ENCODE results near the gene TMEM106A. TPM values are rescaled to one million over a fixed set of nuclear protein-coding genes. Genes with fewer than 3 reads are reported as not detected.
"Not testable (repeated sequence)": the region's sequence is repeated elsewhere in the genome, so short reads cannot be mapped to it uniquely, and the experiment has no call there.

TMEM106A gene
- polyA plus RNA-seq (2013, experiment 1 of 2), result 1.3 TPM
- polyA plus RNA-seq (2013, experiment 2 of 2), result 1.5 TPM

- peak within 1 kb of the TSS in 1 of 2 donors; percentile 85 for H3K4me3 ChIP-seq (ENCODE audit: low read length in 2 of 2)
- no peak within 1 kb of the TSS for H2BK120ac ChIP-seq (ENCODE audit: low read depth, low read length)
- no CpG with 5 or more reads among the region's 54 CpGs for WGBS, 2 donors (ENCODE audit: extremely low coverage in 2 of 2, insufficient read length in 2 of 2, insufficient replicate concordance in 1 of 2)
- peak within 1 kb of the TSS; percentile 56 for H2BK15ac ChIP-seq (ENCODE audit: low read length)
- peak within 1 kb of the TSS; percentile 65 for H2AK5ac ChIP-seq (ENCODE audit: low read depth, low read length)
- no peak within 1 kb of the TSS for H2AFZ ChIP-seq (ENCODE audit: low read length)
- DNase-seq (ENCODE audit: low spot score), result peak; percentile 52
- H3K79me1 ChIP-seq (ENCODE audit: low read depth, low read length), result peaks cover 3% of the 10 kb centered on the region
- H4K8ac ChIP-seq (ENCODE audit: low read depth, low read length), result peak within 1 kb of the TSS; percentile 45
- peaks cover 0 to 2% of the 10 kb centered on the region in 2 donors for H3K4me1 ChIP-seq (ENCODE audit: control insufficient read depth in 2 of 2, insufficient read depth in 1 of 2, low read depth in 1 of 2, low read length in 2 of 2)
- H3K23ac ChIP-seq (ENCODE audit: low read depth, low read length, poor library complexity), result peak within 1 kb of the TSS; percentile 1
- H2BK12ac ChIP-seq (ENCODE audit: low read length), result no peak within 1 kb of the TSS
- H3K9ac ChIP-seq (ENCODE audit: low read depth, low read length, poor library complexity), result peak within 1 kb of the TSS; percentile 26
- H3K18ac ChIP-seq (ENCODE audit: low read length), result peak within 1 kb of the TSS; percentile 11
- H3K4me2 ChIP-seq (ENCODE audit: insufficient read depth, low read length, poor library complexity, severe bottlenecking), result peak within 1 kb of the TSS; percentile 84
- no peaks in the 10 kb centered on the region for H3K9me3 ChIP-seq (replicated peaks in 1 of 2; ENCODE audit: control insufficient read depth in 2 of 2, insufficient read depth in 1 of 2, low read depth in 1 of 2, low read length in 2 of 2)
- no peak within 1 kb of the TSS for H3K14ac ChIP-seq (ENCODE audit: low read length)
- no peak within 1 kb of the TSS for H4K91ac ChIP-seq (ENCODE audit: low read depth, low read length, poor library complexity)
- no peak within 1 kb of the TSS for H2BK5ac ChIP-seq (ENCODE audit: low read length)
- peaks cover 9 to 42% of the 10 kb centered on the region in 2 donors for H3K36me3 ChIP-seq (replicated peaks in 1 of 2; ENCODE audit: control insufficient read depth in 2 of 2, insufficient read depth in 2 of 2, low read length in 2 of 2)
- no peak within 1 kb of the TSS for H3K27ac ChIP-seq (replicated peaks; ENCODE audit: low read length)
- no peak within 1 kb of the TSS for H3K4ac ChIP-seq (ENCODE audit: low read length)
- H3K27me3 ChIP-seq (ENCODE audit: control insufficient read depth in 3 of 3, insufficient read depth in 3 of 3, low read depth in 1 of 3, low read length in 3 of 3), result no peaks in the 10 kb centered on the region
Measured at GRCh38 chr17:43211480-43212402, at the start of gene TMEM106A. TMEM106A (plus strand) TSS chr17:43211875; CDS start chr17:43213042, 1,167 bp downstream.

- H2AFZ ChIP-seq (ENCODE audit: low read length); H3K27ac ChIP-seq (replicated peaks; ENCODE audit: low read length); H2BK12ac ChIP-seq (ENCODE audit: low read length); H3K4me1 ChIP-seq (ENCODE audit: control insufficient read depth in 2 of 2, insufficient read depth in 1 of 2, low read depth in 1 of 2, low read length in 2 of 2); H2BK15ac ChIP-seq (ENCODE audit: low read length); H3K14ac ChIP-seq (ENCODE audit: low read length); H3K4ac ChIP-seq (ENCODE audit: low read length); H3K9ac ChIP-seq (ENCODE audit: low read depth, low read length, poor library complexity); H2BK120ac ChIP-seq (ENCODE audit: low read depth, low read length); H3K79me1 ChIP-seq (ENCODE audit: low read depth, low read length); H3K27me3 ChIP-seq (ENCODE audit: control insufficient read depth in 3 of 3, insufficient read depth in 3 of 3, low read depth in 1 of 3, low read length in 3 of 3); H4K8ac ChIP-seq (ENCODE audit: low read depth, low read length); H3K4me3 ChIP-seq (ENCODE audit: low read length in 2 of 2); H3K36me3 ChIP-seq (replicated peaks in 1 of 2; ENCODE audit: control insufficient read depth in 2 of 2, insufficient read depth in 2 of 2, low read length in 2 of 2); H4K91ac ChIP-seq (ENCODE audit: low read depth, low read length, poor library complexity); H3K23ac ChIP-seq (ENCODE audit: low read depth, low read length, poor library complexity); H2BK5ac ChIP-seq (ENCODE audit: low read length); H3K18ac ChIP-seq (ENCODE audit: low read length); H3K9me3 ChIP-seq (replicated peaks in 1 of 2; ENCODE audit: control insufficient read depth in 2 of 2, insufficient read depth in 1 of 2, low read depth in 1 of 2, low read length in 2 of 2); H3K4me2 ChIP-seq (ENCODE audit: insufficient read depth, low read length, poor library complexity, severe bottlenecking); H2AK5ac ChIP-seq (ENCODE audit: low read depth, low read length); DNase-seq (ENCODE audit: low spot score): not testable (repeated sequence)
Measured at GRCh38 chr17:43165971-43166370, 45.7 kb upstream of the TMEM106A start.

GRCh38 chr17:43169561-43170139 is 42.0 kb upstream of the TMEM106A start:
- H3K9me3 ChIP-seq (replicated peaks in 1 of 2; ENCODE audit: control insufficient read depth in 2 of 2, insufficient read depth in 1 of 2, low read depth in 1 of 2, low read length in 2 of 2), result no peaks in the 10 kb centered on the region
- no peak overlapping the region for H2BK15ac ChIP-seq (ENCODE audit: low read length)
- no peak overlapping the region for H3K4ac ChIP-seq (ENCODE audit: low read length)
- peak overlapping the region; percentile 83 to 89 for H3K4me3 ChIP-seq (ENCODE audit: low read length in 2 of 2)
- H2AFZ ChIP-seq (ENCODE audit: low read length), result peak overlapping the region; percentile 91
- no peaks in the 10 kb centered on the region for H3K36me3 ChIP-seq (replicated peaks in 1 of 2; ENCODE audit: control insufficient read depth in 2 of 2, insufficient read depth in 2 of 2, low read length in 2 of 2)
- H3K23ac ChIP-seq (ENCODE audit: low read depth, low read length, poor library complexity), result no peak overlapping the region
- H3K9ac ChIP-seq (ENCODE audit: low read depth, low read length, poor library complexity), result peak overlapping the region; percentile 86
- no peak overlapping the region for H2BK12ac ChIP-seq (ENCODE audit: low read length)
- peak overlapping the region; percentile 15 for H3K18ac ChIP-seq (ENCODE audit: low read length)
- no peak overlapping the region for H4K91ac ChIP-seq (ENCODE audit: low read depth, low read length, poor library complexity)
- H3K27me3 ChIP-seq (ENCODE audit: control insufficient read depth in 3 of 3, insufficient read depth in 3 of 3, low read depth in 1 of 3, low read length in 3 of 3), result no peaks in the 10 kb centered on the region
- no peak overlapping the region for H2AK5ac ChIP-seq (ENCODE audit: low read depth, low read length)
- peak overlapping the region; percentile 89 for H3K4me2 ChIP-seq (ENCODE audit: insufficient read depth, low read length, poor library complexity, severe bottlenecking)
- H3K14ac ChIP-seq (ENCODE audit: low read length), result peak overlapping the region; percentile 21
- peaks cover 2% of the 10 kb centered on the region for H3K79me1 ChIP-seq (ENCODE audit: low read depth, low read length)
- WGBS, 2 donors (ENCODE audit: extremely low coverage in 2 of 2, insufficient read length in 2 of 2, insufficient replicate concordance in 1 of 2), result no CpG with 5 or more reads among the region's 29 CpGs
- H2BK120ac ChIP-seq (ENCODE audit: low read depth, low read length), result no peak overlapping the region
- H3K4me1 ChIP-seq (ENCODE audit: control insufficient read depth in 2 of 2, insufficient read depth in 1 of 2, low read depth in 1 of 2, low read length in 2 of 2), result peaks cover 5 to 6% of the 10 kb centered on the region in 2 donors
- peak overlapping the region; percentile 61 for H2BK5ac ChIP-seq (ENCODE audit: low read length)
- DNase-seq (ENCODE audit: low spot score), result peak; percentile 20
- no peak overlapping the region for H4K8ac ChIP-seq (ENCODE audit: low read depth, low read length)
- H3K27ac ChIP-seq (replicated peaks; ENCODE audit: low read length), result peak overlapping the region; percentile 53

GRCh38 chr17:43170140-43170765 is 41.4 kb upstream of the TMEM106A start:
- H3K9me3 ChIP-seq (replicated peaks in 1 of 2; ENCODE audit: control insufficient read depth in 2 of 2, insufficient read depth in 1 of 2, low read depth in 1 of 2, low read length in 2 of 2), result no peaks in the 10 kb centered on the region
- H2BK5ac ChIP-seq (ENCODE audit: low read length), result peak overlapping the region; percentile 61
- no peak overlapping the region for H2BK15ac ChIP-seq (ENCODE audit: low read length)
- H3K79me1 ChIP-seq (ENCODE audit: low read depth, low read length), result peaks cover 2% of the 10 kb centered on the region
- H3K4me2 ChIP-seq (ENCODE audit: insufficient read depth, low read length, poor library complexity, severe bottlenecking), result peak overlapping the region; percentile 89
- H3K4me3 ChIP-seq (ENCODE audit: low read length in 2 of 2), result peak overlapping the region; percentile 83 to 89
- H2AFZ ChIP-seq (ENCODE audit: low read length), result peak overlapping the region; percentile 91
- H3K14ac ChIP-seq (ENCODE audit: low read length), result no peak overlapping the region
- H3K4ac ChIP-seq (ENCODE audit: low read length), result no peak overlapping the region
- H3K18ac ChIP-seq (ENCODE audit: low read length), result peak overlapping the region; percentile 44
- no peak overlapping the region for H2AK5ac ChIP-seq (ENCODE audit: low read depth, low read length)
- H3K9ac ChIP-seq (ENCODE audit: low read depth, low read length, poor library complexity), result peak overlapping the region; percentile 86
- no peaks in the 10 kb centered on the region for H3K27me3 ChIP-seq (ENCODE audit: control insufficient read depth in 3 of 3, insufficient read depth in 3 of 3, low read depth in 1 of 3, low read length in 3 of 3)
- no peaks in the 10 kb centered on the region for H3K36me3 ChIP-seq (replicated peaks in 1 of 2; ENCODE audit: control insufficient read depth in 2 of 2, insufficient read depth in 2 of 2, low read length in 2 of 2)
- no peak overlapping the region for H3K23ac ChIP-seq (ENCODE audit: low read depth, low read length, poor library complexity)
- no peak overlapping the region for H2BK12ac ChIP-seq (ENCODE audit: low read length)
- no peak overlapping the region for H4K8ac ChIP-seq (ENCODE audit: low read depth, low read length)
- no peak overlapping the region for H2BK120ac ChIP-seq (ENCODE audit: low read depth, low read length)
- DNase-seq (ENCODE audit: low spot score), result peak; percentile 84
- peaks cover 5 to 6% of the 10 kb centered on the region in 2 donors for H3K4me1 ChIP-seq (ENCODE audit: control insufficient read depth in 2 of 2, insufficient read depth in 1 of 2, low read depth in 1 of 2, low read length in 2 of 2)
- WGBS, 2 donors (ENCODE audit: extremely low coverage in 2 of 2, insufficient read length in 2 of 2, insufficient replicate concordance in 1 of 2), result no CpG with 5 or more reads among the region's 27 CpGs
- H4K91ac ChIP-seq (ENCODE audit: low read depth, low read length, poor library complexity), result no peak overlapping the region
- peak overlapping the region; percentile 89 for H3K27ac ChIP-seq (replicated peaks; ENCODE audit: low read length)
